Stimulated activated CD4-positive, alpha-beta T cell treated with anti-CD3 and anti-CD28 coated beads, Interleukin-12 subunit alpha, Interleukin-12 subunit beta, amount 100 ng/mL, for 4 hours (primary cell): ENCODE results near the gene HSF2BP.
"Not testable (repeated sequence)": the region's sequence is repeated elsewhere in the genome, so short reads cannot be mapped to it uniquely, and the experiment has no call there.

Experiments
- DNase-seq: peaks from one replicate; pipeline ENCODE4 v3.0.0-alpha.2; 2020

The HSF2BP gene

GRCh38 chr21:43596616-43597015, 62.7 kb downstream of the HSF2BP start:
- DNase-seq = no peak

GRCh38 chr21:43595769-43596168, 63.5 kb downstream of the HSF2BP start:
- DNase-seq = not testable (repeated sequence)

GRCh38 chr21:43593078-43593477, 66.2 kb downstream of the HSF2BP start:
- DNase-seq = no peak

- no peak for DNase-seq
Measured at GRCh38 chr21:43591571-43591970, 67.7 kb downstream of the HSF2BP start.

- no peak for DNase-seq
Measured at GRCh38 chr21:43590194-43590593, 69.1 kb downstream of the HSF2BP start.

- no peak for DNase-seq
Measured at GRCh38 chr21:43588957-43589356, 70.3 kb downstream of the HSF2BP start.

- no peak for DNase-seq
Measured at GRCh38 chr21:43585924-43586413, 73.3 kb downstream of the HSF2BP start.

- DNase-seq = no peak
Measured at GRCh38 chr21:43585514-43585913, 73.8 kb downstream of the HSF2BP start.

GRCh38 chr21:43581453-43581852, 77.8 kb downstream of the HSF2BP start:
- DNase-seq = no peak

- DNase-seq = no peak
Measured at GRCh38 chr21:43578677-43579303, 80.5 kb downstream of the HSF2BP start.

- DNase-seq = no peak
Measured at GRCh38 chr21:43575473-43575844, 83.8 kb downstream of the HSF2BP start.

- DNase-seq = no peak
Measured at GRCh38 chr21:43574741-43575472, 84.4 kb downstream of the HSF2BP start.

GRCh38 chr21:43573921-43574320, 85.4 kb downstream of the HSF2BP start:
- no peak for DNase-seq

- DNase-seq = no peak
Measured at GRCh38 chr21:43572446-43572845, 86.8 kb downstream of the HSF2BP start.

- no peak for DNase-seq
Measured at GRCh38 chr21:43571976-43572375, 87.3 kb downstream of the HSF2BP start.

GRCh38 chr21:43570195-43570594, 89.1 kb downstream of the HSF2BP start:
- DNase-seq = not testable (repeated sequence)

GRCh38 chr21:43562451-43562850, 96.8 kb downstream of the HSF2BP start:
- not testable (repeated sequence) for DNase-seq

GRCh38 chr21:43540561-43540960, 118.7 kb downstream of the HSF2BP start:
- DNase-seq = not testable (repeated sequence)

- DNase-seq = not testable (repeated sequence)
Measured at GRCh38 chr21:43522495-43523131, 136.7 kb downstream of the HSF2BP start.

GRCh38 chr21:43517701-43518100, 141.6 kb downstream of the HSF2BP start:
- DNase-seq = not testable (repeated sequence)

- not testable (repeated sequence) for DNase-seq
Measured at GRCh38 chr21:43516860-43517627, 142.2 kb downstream of the HSF2BP start.

- DNase-seq = not testable (repeated sequence)
Measured at GRCh38 chr21:43516295-43516847, 142.9 kb downstream of the HSF2BP start.

GRCh38 chr21:43514834-43515233, 144.5 kb downstream of the HSF2BP start:
- DNase-seq = not testable (repeated sequence)
